Neural progenitor cell (in vitro differentiated cells): ENCODE data around the gene TIRAP. TPM values are rescaled to one million over a fixed set of nuclear protein-coding genes. Genes with fewer than 3 reads are reported as not detected.

Experiments used
- DNase-seq: peaks from one replicate; pipeline ENCODE4 v3.0.0-alpha.2; 2016; ENCODE audit warnings: low spot score
- H2AFZ ChIP-seq: fragments of 200-600 bp; sonication (generic); replicated peaks from 2 replicates; pipeline ENCODE4 v1.6.1; 2016; ENCODE audit warnings: antibody characterized with exemption
- H3F3A ChIP-seq: fragments of 200-600 bp; sonication (generic); 2 replicates; pipeline ENCODE4 v1.6.1; 2016; ENCODE audit warnings: antibody characterized with exemption, low read depth
- H3K27ac ChIP-seq: fragments of 200-600 bp; sonication (generic); 2 replicates; pipeline ENCODE4 v1.5.1; 2016; ENCODE audit warnings: mild to moderate bottlenecking
- H3K27me3 ChIP-seq: fragments of 200-600 bp; sonication (generic); 2 replicates; pipeline ENCODE4 v1.6.1; 2016; ENCODE audit warnings: mild to moderate bottlenecking, moderate library complexity
- H3K36me3 ChIP-seq: fragments of 200-600 bp; sonication (generic); 2 replicates; pipeline ENCODE4 v1.5.1; 2016
- H3K4me1 ChIP-seq: fragments of 200-600 bp; sonication (generic); 2 replicates; pipeline ENCODE4 v1.6.1; 2016; ENCODE audit warnings: mixed run types
- H3K4me2 ChIP-seq: fragments of 200-600 bp; sonication (generic); 2 replicates; pipeline ENCODE4 v1.6.1; 2016
- H3K4me3 ChIP-seq: fragments of 200-600 bp; sonication (generic); 2 replicates; pipeline ENCODE4 v1.5.1; 2016
- H3K79me2 ChIP-seq: fragments of 200-600 bp; sonication (generic); 2 replicates; pipeline ENCODE4 v1.6.1; 2016; ENCODE audit warnings: low read depth
- H3K9ac ChIP-seq: fragments of 200-600 bp; sonication (generic); 2 replicates; pipeline ENCODE4 v1.6.1; 2016
- H3K9me3 ChIP-seq: fragments of 200-600 bp; sonication (generic); 2 replicates; pipeline ENCODE4 v1.5.1; 2016; ENCODE audit warnings: low read depth
- H4K20me1 ChIP-seq: fragments of 200-600 bp; sonication (generic); 2 replicates; pipeline ENCODE4 v1.6.1; 2016; ENCODE audit warnings: low read depth
- H3K27ac Mint-ChIP-seq: 3 replicates; pipeline ENCODE4 v1.8.0; 2021; ENCODE audit warnings: mixed read lengths
- H3K27me3 Mint-ChIP-seq: 2 replicates; pipeline ENCODE4 v1.8.0; 2022; ENCODE audit warnings: low read depth, mild to moderate bottlenecking, inconsistent platforms, moderate library complexity, mixed read lengths; ENCODE audit not compliant: insufficient read depth
- H3K36me3 Mint-ChIP-seq: 3 replicates; pipeline ENCODE4 v1.8.0; 2021; ENCODE audit warnings: mixed read lengths
- H3K4me1 Mint-ChIP-seq: 3 replicates; pipeline ENCODE4 v1.8.0; 2021; ENCODE audit warnings: mixed read lengths
- H3K4me3 Mint-ChIP-seq: 3 replicates; pipeline ENCODE4 v1.8.0; 2021; ENCODE audit warnings: mild to moderate bottlenecking, moderate library complexity, mixed read lengths
- H3K9me3 Mint-ChIP-seq: 3 replicates; pipeline ENCODE4 v1.8.0; 2020; ENCODE audit warnings: mixed read lengths
- CTCF ChIP-seq: fragments of 200-600 bp; sonication (generic); IDR thresholded peaks from 2 replicates; pipeline ENCODE4 v1.5.1; 2017; ENCODE audit warnings: antibody characterized with exemption, mild to moderate bottlenecking
- EZH2 ChIP-seq: fragments of 200-600 bp; sonication (generic); IDR thresholded peaks from 2 replicates; pipeline ENCODE4 v1.6.1; 2017; ENCODE audit warnings: antibody characterized with exemption, mild to moderate bottlenecking, moderate library complexity
- EZH2phosphoT487 ChIP-seq: fragments of 200-600 bp; sonication (generic); IDR thresholded peaks from 2 replicates; pipeline ENCODE4 v1.6.1; 2017; ENCODE audit warnings: antibody characterized with exemption
- total RNA-seq: library from RNA; depleted of rRNA; stranded (reverse); fragments of >200 nt; gene quantifications from 2 replicates; pipeline ENCODE4 v1.2.3, GENCODE V29; 2015; ENCODE audit warnings: low replicate concordance

The TIRAP gene
- total RNA-seq, 1 donor from 2014 or later: 5.3 TPM

- H3K36me3 Mint-ChIP-seq: peaks cover 4% of the 10 kb centered on the region
- Histone ChIP-seq H3K36me3 (no peaks in the 10 kb centered on the region), H3F3A (no peaks in the 10 kb centered on the region), H3K4me2 (no peak overlapping the region), H3K27me3 (no peaks in the 10 kb centered on the region), H3K27ac (no peak overlapping the region), H3K4me1 (no peaks in the 10 kb centered on the region), H3K79me2 (no peaks in the 10 kb centered on the region), H3K9me3 (no peaks in the 10 kb centered on the region), H4K20me1 (no peaks in the 10 kb centered on the region), H3K4me3 (no peak overlapping the region), H3K9ac (no peak overlapping the region), H2AFZ (no peak overlapping the region)
- no peaks in the 10 kb centered on the region for H3K9me3 Mint-ChIP-seq
- H3K27me3 Mint-ChIP-seq: peaks cover 4% of the 10 kb centered on the region
- H3K4me3 Mint-ChIP-seq: no peak overlapping the region
- peaks cover 20% of the 10 kb centered on the region for H3K4me1 Mint-ChIP-seq
- peak overlapping the region; percentile 85 for H3K27ac Mint-ChIP-seq
- no peak for DNase-seq
- no peak for TF ChIP-seq EZH2
- TF ChIP-seq CTCF: no peak
- no peak for TF ChIP-seq EZH2phosphoT487
Observed at GRCh38 chr11:126329644-126330211, 46.8 kb downstream of the TIRAP start.

- Histone ChIP-seq H3K9ac (no peak overlapping the region), H3K9me3 (no peaks in the 10 kb centered on the region), H3K4me2 (no peak overlapping the region), H4K20me1 (no peaks in the 10 kb centered on the region), H2AFZ (no peak overlapping the region), H3K4me3 (no peak overlapping the region), H3K27me3 (no peaks in the 10 kb centered on the region), H3K4me1 (peaks cover 2% of the 10 kb centered on the region), H3F3A (no peaks in the 10 kb centered on the region), H3K79me2 (no peaks in the 10 kb centered on the region), H3K27ac (no peak overlapping the region), H3K36me3 (no peaks in the 10 kb centered on the region)
- Mint-ChIP-seq H3K4me1 (peaks cover 23% of the 10 kb centered on the region), H3K27me3 (peaks cover 6% of the 10 kb centered on the region), H3K4me3 (no peak overlapping the region), H3K9me3 (no peaks in the 10 kb centered on the region), H3K36me3 (peaks cover 6% of the 10 kb centered on the region), H3K27ac (no peak overlapping the region)
- DNase-seq: no peak
- TF ChIP-seq EZH2: no peak
- no peak for TF ChIP-seq CTCF
- no peak for TF ChIP-seq EZH2phosphoT487
Observed at GRCh38 chr11:126331286-126331685, 48.4 kb downstream of the TIRAP start.

GRCh38 chr11:126332221-126332711 is 49.4 kb downstream of the TIRAP start:
- H3F3A ChIP-seq: no peaks in the 10 kb centered on the region
- no peak overlapping the region for H3K4me2 ChIP-seq
- Mint-ChIP-seq H3K36me3 (peaks cover 6% of the 10 kb centered on the region), H3K27ac (peak overlapping the region; percentile 65), H3K4me1 (peaks cover 25% of the 10 kb centered on the region), H3K4me3 (no peak overlapping the region), H3K27me3 (peaks cover 6% of the 10 kb centered on the region), H3K9me3 (no peaks in the 10 kb centered on the region)
- H3K79me2 ChIP-seq: no peaks in the 10 kb centered on the region
- H3K9ac ChIP-seq: no peak overlapping the region
- no peaks in the 10 kb centered on the region for H3K9me3 ChIP-seq
- H3K36me3 ChIP-seq: no peaks in the 10 kb centered on the region
- peaks cover 7% of the 10 kb centered on the region for H3K4me1 ChIP-seq
- H3K4me3 ChIP-seq: no peak overlapping the region
- TF ChIP-seq EZH2phosphoT487 (no peak), CTCF (no peak)
- no peak for DNase-seq
- no peaks in the 10 kb centered on the region for H4K20me1 ChIP-seq
- no peak overlapping the region for H3K27ac ChIP-seq
- H3K27me3 ChIP-seq: no peaks in the 10 kb centered on the region
- no peak overlapping the region for H2AFZ ChIP-seq
